Superior temporal gyrus (tissue), 1 donor: ENCODE measurements around the gene AKAP9.
"Not testable (repeated sequence)": the region's sequence is repeated elsewhere in the genome, so short reads cannot be mapped to it uniquely, and the experiment has no call there.

Experiments
- DNase-seq: peaks from one replicate; pipeline ENCODE4 v3.0.0-alpha.2; 2016; ENCODE audit errors: extremely low spot score

The AKAP9 gene

GRCh38 chr7:92058899-92059298 lies 118.2 kb downstream of the AKAP9 start:
- no peak for DNase-seq

DNA sequence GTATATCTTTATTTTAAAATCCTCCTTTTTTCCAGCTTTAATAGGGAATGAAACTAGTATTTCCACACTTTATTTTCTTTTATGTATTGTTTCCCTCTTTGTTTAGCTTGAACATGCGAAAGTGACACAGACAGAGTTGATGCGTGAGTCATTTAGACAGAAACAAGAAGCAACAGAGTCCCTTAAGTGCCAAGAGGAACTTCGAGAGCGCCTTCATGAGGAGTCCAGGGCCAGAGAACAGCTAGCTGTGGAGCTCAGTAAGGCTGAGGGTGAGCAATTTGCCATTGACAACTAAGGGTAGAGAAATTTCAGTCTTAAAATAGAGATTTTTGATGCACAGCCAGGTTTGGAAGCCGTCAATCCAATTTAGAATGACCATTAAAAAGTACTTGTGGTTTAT lies 120.5 kb downstream of the AKAP9 start:
- no peak for DNase-seq

DNA sequence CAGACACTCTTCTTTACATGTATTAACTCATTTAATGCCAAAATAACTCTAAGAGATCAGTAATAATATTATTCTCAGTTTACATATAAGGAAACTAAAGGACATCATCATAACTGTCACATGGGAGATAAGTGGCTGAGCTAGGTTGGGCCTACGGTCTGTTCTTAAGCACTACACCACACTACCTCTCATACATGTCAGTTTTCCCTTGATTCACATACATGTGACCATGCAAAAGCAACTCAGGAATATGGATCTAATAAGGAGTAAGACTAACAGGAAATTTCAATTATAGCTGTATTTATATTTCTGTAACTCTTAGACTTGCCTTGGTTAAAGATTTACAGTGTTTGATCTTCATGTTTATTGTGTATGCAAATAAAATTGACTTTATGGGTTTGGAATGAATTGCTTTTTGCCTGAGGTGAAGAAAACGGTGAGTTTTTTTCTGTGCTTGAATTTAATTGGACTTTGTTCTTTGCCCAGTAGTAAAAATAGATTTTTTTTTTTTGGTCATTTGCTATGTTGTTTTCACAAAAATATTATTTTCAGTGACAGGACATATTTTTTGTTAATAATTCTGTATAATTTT lies 123.9 kb downstream of the AKAP9 start:
- no peak for DNase-seq

DNA sequence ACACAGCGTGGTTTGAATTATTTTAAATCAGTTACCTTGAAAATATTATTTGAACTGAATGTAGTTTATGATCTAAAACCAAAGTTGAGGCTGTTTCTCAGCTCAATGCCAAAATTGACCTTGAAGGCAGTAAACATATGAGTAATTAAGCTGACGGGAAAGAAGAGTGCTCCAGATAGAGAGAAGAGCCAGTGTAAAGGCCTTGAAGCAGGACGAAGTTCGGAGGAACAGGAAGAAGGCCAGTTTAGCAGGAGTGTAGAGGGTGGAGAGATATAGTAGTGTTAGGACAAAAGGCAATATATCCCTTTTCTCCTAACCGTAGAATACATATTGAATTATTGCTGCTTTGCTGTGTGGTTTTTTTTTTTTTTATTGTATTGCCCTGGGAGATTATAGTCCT lies 130.4 kb downstream of the AKAP9 start:
- no peak for DNase-seq

DNA sequence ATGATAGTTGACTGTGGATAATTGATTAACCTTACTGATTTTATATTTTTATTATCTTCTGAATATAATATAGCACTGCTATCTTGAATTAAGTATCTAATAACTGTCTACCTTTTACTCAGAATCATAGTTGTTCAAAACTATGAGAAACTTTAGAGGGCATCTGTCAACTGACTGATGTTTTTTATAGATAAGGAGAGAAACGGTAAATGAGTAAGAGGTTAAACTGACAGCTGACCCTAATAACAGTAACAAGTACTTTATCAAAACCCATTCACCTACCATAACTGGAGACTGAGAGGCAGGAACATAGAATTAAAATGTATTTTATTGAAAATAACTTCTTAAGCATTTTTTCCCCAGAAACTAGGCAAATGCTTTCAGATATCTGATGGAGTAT lies 131.5 kb downstream of the AKAP9 start:
- DNase-seq, result no peak

DNA sequence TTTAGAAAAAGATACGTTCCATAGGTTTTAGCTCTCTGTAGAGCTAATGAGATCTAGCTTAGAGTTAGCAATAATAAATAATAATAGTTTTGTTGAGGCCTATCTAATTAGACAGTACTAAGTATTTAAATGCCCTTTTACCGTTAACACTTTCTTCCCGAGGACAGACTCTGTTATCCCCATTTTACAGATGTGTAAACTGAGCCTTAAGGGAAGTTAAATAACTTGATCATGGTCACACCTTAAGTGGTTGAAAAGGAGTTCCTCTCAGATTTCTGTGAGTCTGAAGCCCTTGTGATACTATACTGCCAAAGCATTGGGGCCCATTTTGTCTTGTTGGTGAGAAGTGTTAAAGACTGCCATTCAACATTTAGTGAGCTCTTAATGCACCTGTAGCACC lies 132.0 kb downstream of the AKAP9 start:
- DNase-seq, result no peak

DNA sequence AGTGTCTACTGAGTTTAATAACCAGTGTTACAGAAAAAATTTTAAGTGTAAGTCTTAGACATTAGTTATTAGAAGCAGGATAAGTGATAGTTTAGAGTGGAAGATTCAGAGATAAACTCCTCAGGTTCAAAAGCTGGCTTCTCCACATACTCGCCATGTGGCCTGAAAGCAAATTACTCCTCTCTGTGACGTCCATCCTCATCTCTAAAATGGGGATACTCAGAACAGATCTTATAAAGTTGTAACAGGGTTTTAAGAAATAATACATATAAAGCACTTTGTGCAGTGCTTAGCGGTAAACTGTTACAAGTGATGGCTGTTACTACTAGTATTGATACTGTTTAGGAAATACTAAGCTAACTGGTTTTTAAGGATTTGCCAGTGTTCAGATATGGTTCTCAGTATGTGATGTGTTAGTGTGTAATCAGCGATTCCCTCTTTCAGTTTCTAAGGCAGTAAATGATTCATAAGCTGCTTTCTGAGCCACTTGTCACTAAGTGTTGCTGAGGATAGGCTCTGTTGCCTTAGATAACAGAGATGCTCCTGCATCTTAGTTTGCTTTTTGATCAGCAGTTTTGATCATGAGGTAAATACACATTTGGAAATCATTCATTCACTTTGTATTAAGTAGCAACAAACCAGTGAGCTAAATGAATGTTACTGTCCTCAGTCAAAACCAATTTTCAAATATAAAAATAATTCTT lies 134.9 kb downstream of the AKAP9 start:
- DNase-seq, result no peak

DNA sequence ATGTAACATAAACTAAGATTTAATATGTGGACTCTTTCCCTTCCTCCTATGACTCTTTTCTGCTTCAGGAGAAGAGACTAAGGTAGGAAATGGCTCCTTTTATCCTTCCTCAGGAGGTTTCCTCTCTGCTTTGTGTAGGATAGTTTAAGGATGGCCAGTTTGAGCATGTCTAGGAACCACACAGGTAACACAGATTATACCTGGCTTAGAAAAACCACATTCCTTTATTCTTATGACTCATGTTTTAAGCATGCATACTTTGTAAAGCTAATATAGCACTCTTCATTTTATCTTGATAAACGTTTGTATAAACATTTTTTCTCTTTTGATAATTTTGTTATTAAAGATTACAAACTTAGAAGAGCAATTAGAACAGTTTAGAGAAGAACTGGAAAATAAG lies 135.8 kb downstream of the AKAP9 start:
- DNase-seq, result no peak

DNA sequence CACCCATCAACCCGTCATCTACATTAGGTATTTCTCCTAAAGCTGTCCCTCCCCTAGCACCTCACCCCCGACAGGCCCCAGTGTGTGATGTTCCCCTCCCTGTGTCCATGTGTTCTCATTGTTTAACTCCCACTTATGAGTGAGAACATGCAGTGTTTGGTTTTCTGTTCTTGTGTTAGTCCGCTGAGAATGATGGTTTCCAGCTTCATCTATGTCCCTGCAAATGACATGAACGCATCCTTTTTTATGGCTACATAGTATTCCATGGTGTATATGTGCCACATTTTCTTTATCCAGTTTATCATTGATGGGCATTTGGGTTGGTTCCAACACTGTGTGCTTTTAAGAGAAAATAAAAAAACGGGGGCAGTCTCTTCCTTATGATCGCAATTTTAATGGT lies 143.3 kb downstream of the AKAP9 start:
- not testable (repeated sequence) for DNase-seq

GRCh38 chr7:92088266-92088665 lies 147.6 kb downstream of the AKAP9 start:
- DNase-seq, result no peak

DNA sequence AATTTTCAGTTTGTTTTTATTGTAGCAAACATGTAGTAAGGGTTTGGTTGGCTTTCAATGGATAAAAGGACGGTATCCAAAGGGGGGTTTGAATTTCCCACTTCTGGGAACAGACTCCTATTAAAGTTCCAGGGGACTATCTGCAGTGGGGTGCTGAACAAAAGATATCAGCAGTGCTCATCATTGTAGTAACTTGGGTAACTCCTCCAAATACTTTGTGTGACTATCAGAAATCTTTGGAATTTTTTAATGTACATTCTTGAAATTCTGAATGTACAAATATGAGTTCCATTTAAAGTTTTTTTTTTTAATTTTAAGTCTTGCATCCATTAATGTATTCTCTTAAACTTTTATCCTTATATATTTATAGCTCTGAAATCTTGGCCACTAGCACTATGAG lies 151.5 kb downstream of the AKAP9 start:
- no peak for DNase-seq

DNA sequence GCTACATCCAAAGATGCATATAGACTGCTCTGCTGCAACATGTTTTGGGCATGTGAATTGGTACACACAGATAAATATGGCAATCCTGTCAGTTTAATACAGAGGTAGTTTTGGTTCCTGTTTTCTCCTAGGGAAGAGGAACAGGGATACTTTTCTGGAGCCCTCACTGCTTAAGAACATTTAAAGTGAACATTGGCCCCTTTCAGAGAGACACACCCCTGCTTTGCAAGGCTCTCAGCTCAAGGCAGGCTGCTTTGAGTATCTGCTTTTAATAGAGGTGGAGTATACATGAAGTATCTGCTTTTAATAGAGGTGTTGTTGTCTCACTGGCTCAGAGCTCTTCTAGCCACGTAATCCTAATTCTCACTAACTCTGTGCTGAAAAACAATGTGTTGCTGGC lies 154.7 kb downstream of the AKAP9 start:
- DNase-seq, result no peak

DNA sequence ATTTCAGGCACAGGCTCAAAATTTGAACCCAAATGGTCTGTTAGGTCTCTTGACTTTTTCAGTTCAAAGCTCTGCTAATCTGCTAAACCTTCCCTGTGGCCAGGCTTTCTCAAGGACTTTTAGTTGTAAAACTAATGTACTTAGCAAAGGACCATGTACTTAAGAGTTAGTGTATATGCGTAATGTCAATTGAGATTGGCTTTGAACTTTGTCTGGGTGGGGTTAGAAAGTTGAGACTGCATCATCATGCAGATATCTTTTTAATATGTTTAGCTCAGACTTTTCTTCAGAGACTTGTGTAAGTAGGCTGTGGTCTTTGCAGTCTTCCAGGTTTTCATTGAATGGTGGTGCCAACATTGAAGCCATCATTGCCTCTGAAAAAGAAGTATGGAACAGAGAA lies 159.9 kb downstream of the AKAP9 start:
- DNase-seq, result no peak

- DNase-seq, result not testable (repeated sequence)
Observed at GRCh38 chr7:92102862-92103261, 162.2 kb downstream of the AKAP9 start.

GRCh38 chr7:92108821-92109220 lies 168.2 kb downstream of the AKAP9 start:
- no peak for DNase-seq

DNA sequence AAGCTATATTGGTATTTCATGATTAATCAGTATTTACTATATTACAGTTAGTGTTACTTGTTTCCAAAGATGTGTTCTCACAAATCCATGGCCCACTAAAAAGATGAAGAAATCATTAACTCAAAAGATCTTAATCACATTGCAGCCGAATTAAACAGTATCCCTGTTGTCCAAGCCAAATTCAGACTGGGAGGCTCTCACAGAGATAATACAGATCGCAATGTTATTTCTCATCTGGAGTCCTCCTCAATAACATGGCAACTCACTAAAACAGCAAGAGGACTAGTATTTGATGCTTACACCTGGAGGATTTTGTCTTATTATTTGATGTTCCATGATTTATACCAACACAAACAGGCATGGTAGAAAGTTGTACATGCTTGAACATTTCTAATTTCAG lies 170.2 kb downstream of the AKAP9 start:
- DNase-seq, result no peak

DNA sequence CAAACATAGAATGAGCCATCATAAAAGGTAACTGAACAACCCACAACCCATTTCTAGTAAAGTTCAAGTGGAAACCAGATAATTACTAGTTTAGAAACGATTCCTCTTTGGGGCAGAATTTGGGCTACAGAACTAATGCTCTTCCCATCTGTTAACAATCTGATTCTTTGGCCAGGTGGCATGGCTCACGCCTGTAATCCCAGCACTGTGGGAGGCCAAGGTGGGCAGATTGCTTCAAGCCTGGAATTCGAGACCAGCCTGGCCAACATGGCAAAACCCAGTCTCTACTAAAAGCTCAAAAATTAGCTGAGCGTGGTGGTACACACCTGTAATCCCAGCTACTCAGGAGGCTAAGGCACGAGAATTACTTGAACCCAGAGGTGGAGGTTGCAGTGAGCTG lies 175.2 kb downstream of the AKAP9 start:
- no peak for DNase-seq

DNA sequence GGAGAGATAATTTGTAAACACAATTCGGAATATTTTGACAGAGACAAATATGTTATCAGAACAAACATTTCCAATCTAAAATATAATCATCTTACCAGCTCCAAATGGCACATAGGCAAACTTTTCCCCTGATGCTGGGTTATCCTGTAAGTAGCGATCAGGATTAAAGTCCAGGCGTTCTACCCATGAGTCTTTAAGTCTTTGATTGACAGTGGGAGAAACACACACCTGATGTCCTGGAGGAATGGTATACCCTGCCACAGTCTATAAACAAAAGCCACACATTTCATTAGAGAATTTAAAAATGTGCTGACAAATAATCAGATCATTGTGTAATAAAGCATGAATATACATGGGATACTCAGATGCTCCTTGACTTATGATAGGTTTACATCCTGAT lies 176.3 kb downstream of the AKAP9 start:
- DNase-seq, result no peak

- no peak for DNase-seq
Observed at GRCh38 chr7:92119213-92119759, 178.6 kb downstream of the AKAP9 start.

GRCh38 chr7:92121681-92122080 lies 181.0 kb downstream of the AKAP9 start:
- DNase-seq, result no peak

DNA sequence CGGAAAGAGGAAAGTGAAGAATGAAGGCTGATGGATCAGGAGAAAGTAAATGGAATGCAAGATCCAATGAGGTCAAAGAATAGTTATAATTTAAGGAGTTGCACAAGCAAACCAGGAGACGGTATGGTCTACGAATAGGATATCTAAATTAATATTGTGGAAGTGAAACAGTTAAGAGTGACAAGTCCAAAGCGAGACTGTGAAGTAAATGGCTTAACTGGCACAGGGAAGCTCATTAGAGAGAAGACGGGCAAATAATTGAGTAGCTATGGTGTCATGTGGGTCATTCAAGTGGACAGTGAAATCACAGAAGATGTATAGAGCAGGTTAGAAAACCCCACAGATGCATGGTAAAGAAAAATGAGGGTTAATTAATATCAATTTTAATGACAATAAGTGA lies 190.4 kb downstream of the AKAP9 start:
- no peak for DNase-seq

GRCh38 chr7:92131764-92132330 lies 191.2 kb downstream of the AKAP9 start:
- DNase-seq, result no peak

DNA sequence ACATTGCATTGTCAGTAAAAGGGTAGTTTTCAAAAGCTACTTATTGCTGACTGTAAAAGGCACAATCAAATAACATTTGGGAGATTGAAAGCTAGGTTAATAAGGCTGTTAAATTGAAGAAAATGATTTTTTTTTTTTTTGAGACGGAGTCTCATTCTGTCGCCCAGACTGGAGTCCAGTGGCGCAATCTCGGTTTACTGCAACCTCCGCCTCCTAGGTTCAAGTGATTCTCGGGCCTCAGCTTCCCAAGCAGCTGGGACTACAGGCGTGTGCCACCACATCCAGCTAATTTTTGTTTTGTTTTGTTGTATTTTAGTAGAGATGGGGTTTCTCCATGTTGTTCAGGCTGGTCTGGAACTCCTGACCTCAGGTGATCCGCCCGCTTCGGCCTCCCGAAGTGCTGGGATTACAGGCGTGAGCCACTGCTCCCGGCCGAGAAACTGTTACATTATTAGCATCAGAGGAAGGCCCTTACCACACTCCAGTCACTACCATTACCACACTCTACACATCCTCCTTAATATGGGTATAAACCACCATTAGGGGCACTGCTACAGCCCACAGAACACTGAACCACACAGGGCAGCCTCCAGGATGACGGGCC lies 192.6 kb downstream of the AKAP9 start:
- no peak for DNase-seq
